Body of pancreas (tissue), 4 donors: ENCODE measurements around the gene HHATL. TPM values are rescaled to one million over a fixed set of nuclear protein-coding genes. Genes with fewer than 3 reads are reported as not detected.

ENCODE experiments used
- ATAC-seq: fragments of 150-250 bp; one replicate; pipeline ENCODE4 v1.9.1; 2016
- DNase-seq, 4 donors: peaks; one replicate each; pipeline ENCODE4 v3.0.0-alpha.2; 2019
- H3K27ac ChIP-seq, 4 donors: fragments of 200-600 bp; sonication (generic); 1 replicate in 3 of 4; 2 replicates in 1 of 4; pipeline versions ENCODE4 v1.5.1 to v1.6.1; 2016 to 2019; ENCODE audit warnings: mild to moderate bottlenecking in 1 of 4, mixed read lengths in 1 of 4, moderate library complexity in 1 of 4
- H3K27me3 ChIP-seq, 2 donors: fragments of 200-600 bp; sonication (generic); one replicate each; pipeline ENCODE4 v1.6.0; 2016; ENCODE audit warnings: mild to moderate bottlenecking in 1 of 2
- H3K36me3 ChIP-seq, 2 donors: fragments of 200-600 bp; sonication (generic); replicated peaks in 1 of 2; 2 replicates each; pipeline ENCODE4 v1.5.1; 2016; ENCODE audit warnings: low read depth in 2 of 2; ENCODE audit not compliant: insufficient read depth in 1 of 2
- H3K4me1 ChIP-seq: fragments of 200-600 bp; sonication (generic); one replicate; pipeline ENCODE4 v1.6.0; 2016
- H3K4me3 ChIP-seq, 2 donors: fragments of 200-600 bp; sonication (generic); 1 replicate in 1 of 2; 2 replicates in 1 of 2; pipeline ENCODE4 v1.5.1; 2016 to 2019
- H3K9me3 ChIP-seq, 3 donors: fragments of 200-600 bp; sonication (generic); 1 replicate in 2 of 3; 2 replicates in 1 of 3; pipeline ENCODE4 v1.5.1; 2016
- CTCF ChIP-seq, 7 experiments: fragments of 450-650 bp in 4 of 7; fragments of 200-600 bp in 3 of 7; sonication (generic) in 3 of 7; IDR thresholded peaks; one replicate each; pipeline ENCODE4 v1.5.1; 2016 to 2019; ENCODE audit warnings: antibody characterized with exemption in 7 of 7
- POLR2A ChIP-seq, 3 donors: fragments of 450-650 bp; IDR thresholded peaks; one replicate each; pipeline ENCODE4 v1.6.1; 2016; ENCODE audit warnings: antibody characterized with exemption in 3 of 3, mild to moderate bottlenecking in 2 of 3
- WGBS, 2 donors: methylation state at CpG; one replicate each; pipeline ENCODE4 v1.1.5; 2017; 5-methylcytosine and 5-hydroxymethylcytosine counted together
- intact Hi-C: fragments of 100-400 bp; cut with DNase I; formaldehyde crosslinking; loops from one replicate; pipeline ENCODE4 v1.15.1; 2023
- total RNA-seq, 2 donors: library from RNA; depleted of rRNA; stranded (reverse); fragments of >200 nt; gene quantifications; one replicate each; pipeline ENCODE4 v1.1.0, GENCODE V29; 2016

The HHATL gene
- total RNA-seq, 2 donors from 2014 or later, result 0.26 TPM; not detected in 1

GRCh38 chr3:42662037-42662812 is 40.4 kb downstream of the HHATL start:
- H3K27me3 ChIP-seq, result no peaks in the 10 kb centered on the region
- H3K36me3 ChIP-seq, result peaks cover 0 to 3% of the 10 kb centered on the region in 2 donors
- H3K27ac ChIP-seq, result no peak overlapping the region
- no peaks in the 10 kb centered on the region for H3K4me1 ChIP-seq
- no peak overlapping the region for H3K4me3 ChIP-seq
- WGBS, 2 donors, result 82 to 90% methylated on average over 7 of the region's 7 CpGs
- DNase-seq (no peak), ATAC-seq (no peak)
- intact Hi-C loops, result loop anchor here (5.0 kb wide), 1 partner anchor 75 kb away; no protein-coding TSS in a partner anchor
- TF ChIP-seq POLR2A (IDR thresholded peaks at IDR 0.05), result no peak
- no peak for TF ChIP-seq CTCF (IDR thresholded peaks at IDR 0.05)
- H3K9me3 ChIP-seq, result no peaks in the 10 kb centered on the region

GRCh38 chr3:42661593-42662022 is 41.0 kb downstream of the HHATL start:
- DNase-seq, result no peak
- Histone ChIP-seq H3K27ac (no peak overlapping the region), H3K36me3 (peaks cover 0 to 3% of the 10 kb centered on the region in 2 donors), H3K4me1 (no peaks in the 10 kb centered on the region), H3K4me3 (no peak overlapping the region), H3K9me3 (no peaks in the 10 kb centered on the region), H3K27me3 (no peaks in the 10 kb centered on the region)
- no peak for TF ChIP-seq POLR2A (IDR thresholded peaks at IDR 0.05)
- TF ChIP-seq CTCF (IDR thresholded peaks at IDR 0.05), result no peak
- no peak for ATAC-seq
- 85 to 92% methylated on average over 5 of the region's 5 CpGs for WGBS, 2 donors
- intact Hi-C loops, result loop anchor here (5.0 kb wide), 1 partner anchor 76 kb away; no protein-coding TSS in a partner anchor

- Histone ChIP-seq H3K36me3 (peaks cover 0 to 3% of the 10 kb centered on the region in 2 donors), H3K4me1 (peaks cover 5% of the 10 kb centered on the region), H3K27me3 (no peaks in the 10 kb centered on the region), H3K9me3 (no peaks in the 10 kb centered on the region), H3K4me3 (no peak overlapping the region), H3K27ac (no peak overlapping the region)
- intact Hi-C loops, result loop anchor here (5.0 kb wide), 1 partner anchor 76 kb away; no protein-coding TSS in a partner anchor
- ATAC-seq, result no peak
- 74 to 83% methylated on average over 4 of the region's 4 CpGs for WGBS, 2 donors
- no peak for DNase-seq
- TF ChIP-seq CTCF (IDR thresholded peaks at IDR 0.05) (no peak), POLR2A (IDR thresholded peaks at IDR 0.05) (no peak)
These were observed 41.7 kb downstream of the HHATL start for GRCh38 chr3:42660898-42661297.

- DNase-seq (peak in 1 of 4 donors; percentile 50), ATAC-seq (no peak)
- peaks cover 0 to 3% of the 10 kb centered on the region in 2 donors for H3K36me3 ChIP-seq
- H3K4me1 ChIP-seq, result peaks cover 12% of the 10 kb centered on the region
- TF ChIP-seq CTCF (IDR thresholded peaks at IDR 0.05) (no peak), POLR2A (IDR thresholded peaks at IDR 0.05) (no peak)
- no peak overlapping the region for H3K4me3 ChIP-seq
- intact Hi-C loops, result loop anchor here (5.0 kb wide), 1 partner anchor 77 kb away; no protein-coding TSS in a partner anchor
- no peak overlapping the region for H3K27ac ChIP-seq
- 52 to 60% methylated on average over 5 to 6 of the region's 6 CpGs for WGBS, 2 donors
- H3K27me3 ChIP-seq, result no peaks in the 10 kb centered on the region
- H3K9me3 ChIP-seq, result no peaks in the 10 kb centered on the region
These were observed 42.4 kb downstream of the HHATL start for GRCh38 chr3:42660131-42660715.
